Occipital lobe (tissue), 3 donors: Measurements from ENCODE around the gene CYBRD1. TPM values are rescaled to one million over a fixed set of nuclear protein-coding genes. Genes with fewer than 3 reads are reported as not detected.

Source experiments
- DNase-seq: peaks from one replicate; lab custom pipeline; 2025; lab: John Stamatoyannopoulos, UW
- small RNA-seq: library from RNA; depleted of rRNA; stranded (forward); fragments of <200 nt; gene quantifications from one replicate; pipeline ENCODE3, GENCODE V24; 2014
- total RNA-seq: library from RNA; depleted of rRNA; stranded (reverse); fragments of >200 nt; gene quantifications from one replicate; pipeline ENCODE4 v1.2.3, GENCODE V29; 2014

Gene CYBRD1
- total RNA-seq, 1 donor from 2014 or later: 12.3 TPM

GRCh38 chr2:171600126-171600525 is 77.9 kb downstream of the CYBRD1 start:
- DNase-seq: no peak

- no peak for DNase-seq
Measured at GRCh38 chr2:171602352-171602751, 80.1 kb downstream of the CYBRD1 start.

Small RNA genes lying within 50 kb of the gene (small RNA-seq; reads per million reads assigned to genes)
- gene AC007969.2 (not detected), gene RPL21P38 (not detected)

Other genes with a start within 250 kb of the CYBRD1 start
- 25.3 TPM for gene METTL8, start 88.5 kb upstream of the CYBRD1 start, total RNA-seq
- 88.4 TPM for gene DCAF17, start 88.2 kb upstream of the CYBRD1 start, total RNA-seq
- gene DYNC1I2, start 165.0 kb downstream of the CYBRD1 start, total RNA-seq: 262 TPM